ENCODE measurements around the gene RPS2.

The RPS2 gene

DNA sequence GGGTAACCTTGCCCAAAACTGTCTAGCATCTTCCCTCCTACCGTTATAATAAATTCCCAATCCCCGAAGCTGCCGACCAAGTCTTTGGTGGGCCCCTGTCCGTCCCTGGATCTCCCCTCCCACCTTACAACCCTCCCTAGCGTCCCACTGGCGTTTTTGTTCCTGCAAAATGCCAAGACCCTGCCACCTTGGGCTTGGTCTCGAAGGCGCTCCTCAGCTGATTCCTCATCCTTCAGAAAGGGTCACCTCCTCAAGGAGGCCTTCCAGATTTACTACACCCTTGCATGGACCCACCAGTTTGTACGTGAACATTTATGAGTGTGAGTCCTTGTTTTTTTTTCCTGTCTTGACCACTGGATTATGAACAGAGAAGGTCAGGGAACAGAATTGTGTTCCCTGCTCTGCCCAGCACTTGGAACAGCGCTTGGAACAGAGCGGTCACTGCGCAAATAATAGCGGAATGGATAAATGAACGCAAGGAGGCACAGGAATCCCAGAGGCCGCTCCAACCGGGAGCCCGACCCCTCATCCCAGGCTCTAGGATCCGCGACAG is 18.4 kb upstream of the RPS2 start:
- no peak for DNase-seq (ENCODE audit: low read depth in 2 of 3, low spot score in 1 of 3)

DNA sequence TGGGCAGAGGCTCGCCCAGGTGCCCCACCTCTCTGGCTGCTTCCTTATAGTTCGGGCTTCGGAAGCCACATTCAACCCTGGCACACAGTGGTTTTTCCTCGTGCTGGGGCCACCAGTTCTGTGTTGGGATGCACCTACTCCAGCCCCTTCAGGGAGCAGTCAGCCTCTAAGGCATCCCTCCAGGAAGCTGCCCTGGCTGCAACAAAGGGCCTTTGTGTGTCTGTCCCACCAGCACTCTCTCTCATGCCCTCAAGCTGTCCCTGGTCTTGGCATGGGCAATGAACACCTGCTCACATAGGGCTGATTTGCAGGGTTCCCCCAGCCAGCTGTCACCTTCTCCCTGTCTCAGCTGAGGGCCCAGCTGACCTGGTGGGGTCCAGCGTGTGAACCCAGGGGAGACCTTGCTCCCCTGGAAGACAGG is 17.4 kb upstream of the RPS2 start:
- no peak for DNase-seq (ENCODE audit: low read depth in 2 of 3, low spot score in 1 of 3)

DNA sequence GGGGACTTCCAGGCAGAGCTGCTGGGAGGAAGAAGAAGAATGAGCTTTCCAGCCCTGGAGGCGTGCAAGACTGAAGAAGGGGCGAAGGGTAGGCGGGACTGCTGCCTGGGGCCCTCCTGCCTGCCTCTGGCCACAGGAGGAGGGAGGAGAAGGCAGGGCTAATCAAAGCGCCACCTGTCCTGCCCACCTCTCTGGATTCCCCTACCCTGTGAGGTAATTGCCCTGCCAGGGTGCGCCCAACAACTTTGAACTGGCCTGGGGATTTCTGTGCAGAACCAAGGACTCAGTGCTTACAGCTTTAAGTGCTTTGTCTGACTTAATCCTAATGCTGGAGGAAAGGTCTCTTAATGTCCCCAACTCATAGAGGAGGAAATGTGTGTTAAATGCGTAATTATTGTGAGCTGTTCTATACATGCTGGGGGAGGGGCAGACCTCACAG is 16.8 kb upstream of the RPS2 start, which contains the start of gene NOXO1:
Gene NOXO1 (minus strand): TSS at position 72 of the 439 bp plus-strand sequence. CDS start 290 bp downstream, outside the sequence.
- DNase-seq (ENCODE audit: low read depth in 2 of 3, low spot score in 1 of 3), result no peak

DNA sequence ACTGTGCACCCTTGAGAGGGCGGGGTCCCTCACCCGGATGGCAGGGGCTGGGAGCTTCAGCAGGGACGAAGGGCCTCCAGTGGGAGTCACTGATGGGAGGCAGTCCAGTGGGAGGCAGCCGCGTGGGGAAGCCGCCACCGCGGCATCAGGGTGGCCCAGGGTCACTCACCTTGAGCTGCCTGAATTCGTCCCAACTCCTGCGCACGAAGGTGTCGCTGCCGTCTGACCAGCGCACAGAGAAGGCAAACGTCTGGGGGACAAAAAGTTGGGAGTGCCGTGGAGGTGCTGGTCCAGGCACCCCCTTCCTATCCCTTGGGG is 16.1 kb upstream of the RPS2 start:
- DNase-seq (ENCODE audit: low read depth in 2 of 3, low spot score in 1 of 3), result no peak

DNA sequence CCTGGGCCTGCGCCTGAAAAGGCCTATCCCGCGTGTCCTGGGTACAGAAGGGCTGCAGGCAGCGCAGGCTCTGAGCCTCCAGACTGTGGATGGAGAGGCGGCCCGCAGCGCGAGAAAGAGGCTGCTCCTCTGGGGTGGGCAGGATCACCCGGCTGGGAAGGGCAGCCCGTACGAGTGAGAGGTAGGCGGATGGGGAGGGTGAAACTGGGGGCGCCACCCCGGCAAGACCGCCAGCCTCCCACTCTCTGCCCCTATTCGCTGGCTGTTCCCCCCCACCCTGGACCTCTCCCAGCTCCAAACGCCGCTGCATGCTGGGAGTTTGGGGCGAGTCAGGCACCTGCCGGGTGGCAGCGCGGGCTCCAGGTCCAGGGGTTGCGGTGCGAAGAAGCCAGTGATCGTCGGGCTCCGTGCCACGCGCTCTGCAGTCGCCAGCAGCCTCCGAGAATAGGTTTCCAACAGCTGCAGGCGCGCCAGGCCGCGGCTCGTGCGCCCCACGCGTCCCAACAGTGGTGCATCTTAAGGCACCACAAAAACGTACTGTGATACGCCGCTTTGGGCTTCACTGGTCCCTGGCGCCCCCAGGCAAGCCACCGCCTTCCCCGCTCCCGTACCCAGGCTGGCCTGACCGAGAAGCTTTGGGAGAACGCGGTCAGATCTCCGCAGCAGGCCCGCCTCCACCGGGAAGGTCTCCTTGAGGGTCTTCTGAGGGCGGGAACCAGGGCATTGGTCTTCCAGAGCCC is 15.6 kb upstream of the RPS2 start:
- no peak for DNase-seq (ENCODE audit: low read depth in 2 of 3, low spot score in 1 of 3)

DNA sequence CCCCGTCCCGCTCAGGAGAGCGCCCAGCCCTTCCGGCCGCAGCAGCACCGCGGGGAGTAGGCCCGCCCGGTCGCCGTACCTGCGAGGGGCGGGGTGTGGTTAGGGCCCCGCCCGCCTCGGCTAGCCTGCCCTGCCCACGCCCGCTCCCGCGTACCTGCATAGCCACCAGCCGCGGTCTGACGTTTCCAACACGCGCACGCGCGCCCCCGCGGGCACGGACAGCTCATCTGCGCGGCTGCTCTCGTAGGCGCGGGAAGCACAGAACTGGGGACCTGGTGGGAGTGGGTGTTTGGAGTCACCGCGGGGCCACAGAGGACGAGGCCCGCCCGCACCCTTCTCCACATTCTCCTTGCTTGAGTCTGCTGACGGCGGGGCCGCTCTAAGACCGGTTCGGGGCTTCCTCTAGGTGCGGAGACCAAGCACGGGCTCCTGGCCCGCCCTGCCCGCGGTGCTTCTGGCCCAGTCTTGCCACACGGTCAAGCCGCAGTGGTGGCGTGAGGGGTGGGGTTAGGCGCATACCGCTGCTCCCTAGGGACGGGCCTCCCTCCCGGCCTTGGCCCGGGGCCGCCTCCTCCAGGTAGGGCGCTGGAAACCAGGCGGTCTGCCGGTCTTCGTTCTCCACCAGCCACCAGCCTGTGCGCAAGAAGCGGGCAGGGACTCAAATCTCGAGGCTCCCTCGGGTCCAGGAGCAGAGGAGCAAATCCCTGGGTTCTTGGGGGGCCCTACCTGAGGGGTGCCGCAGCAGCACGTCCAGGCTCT is 14.8 kb upstream of the RPS2 start:
- no peak for DNase-seq (ENCODE audit: low read depth in 2 of 3, low spot score in 1 of 3)

DNA sequence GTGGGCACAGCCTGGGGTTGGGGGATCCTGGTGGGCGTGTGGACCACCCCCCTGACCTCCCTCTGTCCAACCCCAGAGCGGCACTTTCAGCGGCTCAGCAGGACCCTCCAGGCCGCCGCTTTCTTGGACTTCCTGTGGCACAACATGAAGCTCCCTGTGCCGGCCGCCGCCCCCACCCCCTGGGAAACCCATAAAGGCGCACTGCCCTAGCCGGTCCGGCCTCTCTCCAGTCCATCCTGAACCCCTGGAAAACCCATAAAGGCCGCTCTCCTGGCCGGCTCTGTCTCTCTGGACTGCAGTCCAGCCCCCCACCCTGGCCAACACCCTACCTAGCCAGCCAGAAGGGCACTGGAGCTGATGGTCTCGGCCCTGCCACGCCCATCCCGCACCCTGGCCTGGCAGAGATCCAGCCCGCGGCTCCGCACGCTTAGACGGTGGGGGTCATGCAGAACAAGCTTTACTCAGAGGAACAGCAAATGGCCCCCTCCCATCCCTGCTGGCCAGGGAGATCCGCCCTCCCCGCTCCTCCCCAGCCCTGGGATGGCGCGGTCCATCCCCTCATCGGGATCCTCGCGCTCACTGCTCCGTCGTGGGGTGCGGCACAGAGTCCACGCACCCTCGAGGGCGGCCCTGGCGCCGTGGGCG is 14.0 kb upstream of the RPS2 start:
- no peak for DNase-seq (ENCODE audit: low read depth in 2 of 3, low spot score in 1 of 3)

DNA sequence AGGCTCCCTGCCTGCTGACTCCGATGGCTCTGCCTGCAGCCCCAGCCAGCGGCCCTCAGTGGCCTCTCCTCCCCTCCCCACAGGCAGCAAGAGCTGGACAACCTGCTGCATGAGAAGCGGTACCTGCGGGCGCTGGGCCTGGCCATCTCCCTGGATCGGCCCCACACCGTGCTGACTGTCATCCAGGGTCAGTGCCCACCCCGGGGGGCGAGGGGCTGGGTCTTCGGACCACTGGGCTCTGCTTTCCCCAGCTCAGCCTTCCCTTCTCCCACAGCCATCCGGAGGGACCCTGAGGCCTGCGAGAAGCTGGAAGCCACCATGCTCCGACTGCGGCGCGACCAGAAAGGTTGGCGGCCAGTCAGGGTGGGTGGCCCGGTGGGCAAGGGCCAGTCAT is 13.2 kb upstream of the RPS2 start:
- DNase-seq (ENCODE audit: low read depth in 2 of 3, low spot score in 1 of 3), result no peak

DNA sequence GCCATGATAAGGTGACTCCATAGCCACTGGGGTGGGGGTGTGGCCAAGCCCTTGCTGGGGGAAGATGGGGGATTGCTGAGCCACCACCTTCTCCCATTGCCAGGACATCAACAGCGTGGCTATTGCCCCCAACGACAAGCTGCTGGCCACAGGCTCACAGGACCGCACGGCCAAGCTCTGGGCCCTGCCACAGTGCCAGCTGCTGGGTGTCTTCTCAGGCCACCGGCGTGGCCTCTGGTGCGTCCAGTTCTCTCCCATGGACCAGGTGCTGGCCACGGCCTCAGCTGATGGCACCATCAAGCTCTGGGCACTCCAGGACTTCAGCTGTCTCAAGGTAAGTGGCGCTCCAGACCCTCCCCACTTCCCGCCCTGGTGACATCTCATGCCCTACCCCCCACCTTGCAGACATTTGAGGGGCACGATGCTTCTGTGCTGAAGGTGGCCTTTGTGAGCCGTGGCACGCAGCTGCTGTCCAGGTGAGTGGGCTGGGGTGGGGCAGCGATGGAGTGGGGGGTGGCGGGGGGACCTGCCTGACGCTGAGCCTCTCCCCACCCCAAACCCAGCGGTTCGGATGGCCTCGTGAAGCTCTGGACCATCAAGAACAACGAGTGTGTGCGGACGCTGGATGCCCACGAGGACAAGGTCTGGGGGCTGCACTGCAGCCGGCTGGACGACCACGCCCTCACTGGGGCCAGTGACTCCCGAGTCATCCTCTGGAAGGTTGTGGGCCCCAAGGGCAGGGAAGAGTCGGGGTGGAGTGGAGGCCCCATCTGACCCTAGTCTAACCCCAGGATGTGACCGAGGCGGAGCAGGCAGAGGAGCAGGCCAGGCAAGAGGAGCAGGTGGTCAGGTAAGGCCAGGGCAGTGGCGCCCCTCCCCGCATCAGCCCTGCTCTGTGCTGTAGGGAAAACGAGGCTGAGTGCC is 12.6 kb upstream of the RPS2 start:
- no peak for DNase-seq (ENCODE audit: low read depth in 2 of 3, low spot score in 1 of 3)

DNA sequence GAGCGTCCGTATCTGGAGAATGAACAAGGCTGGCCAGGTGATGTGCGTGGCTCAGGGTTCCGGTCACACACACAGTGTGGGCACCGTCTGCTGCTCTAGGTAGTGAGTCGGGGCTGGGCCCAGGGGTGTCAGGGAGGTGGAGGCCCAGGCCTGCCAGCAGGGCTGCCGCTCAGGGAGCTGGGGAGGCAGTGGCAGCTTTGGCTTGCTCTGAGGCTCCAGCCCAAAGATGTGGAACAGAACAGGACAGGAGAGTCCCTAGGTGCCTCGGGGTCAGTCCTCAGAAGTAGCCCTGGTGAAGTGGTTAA is 11.5 kb upstream of the RPS2 start:
- no peak for DNase-seq (ENCODE audit: low read depth in 2 of 3, low spot score in 1 of 3)

DNA sequence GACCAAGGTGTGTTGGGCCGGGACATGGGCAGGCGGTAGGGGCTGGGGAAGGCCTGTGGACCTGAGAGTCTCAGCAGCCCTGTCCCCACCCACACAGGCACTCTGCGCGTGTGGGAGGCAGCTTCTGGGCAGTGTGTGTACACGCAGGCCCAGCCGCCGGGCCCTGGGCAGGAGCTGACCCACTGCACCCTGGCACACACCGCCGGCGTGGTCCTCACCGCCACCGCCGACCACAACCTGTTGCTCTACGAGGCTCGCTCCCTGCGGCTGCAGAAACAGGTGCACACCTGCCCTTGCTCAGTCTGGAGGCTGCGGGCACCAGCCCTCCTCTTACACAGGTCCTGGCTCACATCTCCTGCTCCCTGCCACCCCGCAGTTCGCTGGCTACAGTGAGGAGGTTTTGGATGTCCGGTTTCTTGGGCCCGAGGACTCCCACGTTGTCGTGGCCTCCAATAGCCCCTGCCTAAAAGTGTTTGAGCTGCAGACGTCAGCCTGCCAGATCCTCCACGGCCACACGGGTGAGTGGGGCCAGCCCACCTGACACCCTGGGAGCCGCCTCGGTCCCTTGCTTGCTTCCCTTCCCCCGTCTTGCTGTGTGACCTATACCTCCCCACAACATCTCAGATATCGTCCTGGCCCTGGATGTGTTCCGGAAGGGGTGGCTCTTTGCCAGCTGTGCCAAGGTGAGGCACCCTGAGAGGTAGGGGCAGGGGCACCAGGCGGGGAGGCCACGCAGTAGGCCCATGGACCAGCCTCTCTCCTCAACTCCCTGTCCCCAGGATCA is 11.0 kb upstream of the RPS2 start:
- DNase-seq (ENCODE audit: low read depth in 2 of 3, low spot score in 1 of 3), result no peak

DNA sequence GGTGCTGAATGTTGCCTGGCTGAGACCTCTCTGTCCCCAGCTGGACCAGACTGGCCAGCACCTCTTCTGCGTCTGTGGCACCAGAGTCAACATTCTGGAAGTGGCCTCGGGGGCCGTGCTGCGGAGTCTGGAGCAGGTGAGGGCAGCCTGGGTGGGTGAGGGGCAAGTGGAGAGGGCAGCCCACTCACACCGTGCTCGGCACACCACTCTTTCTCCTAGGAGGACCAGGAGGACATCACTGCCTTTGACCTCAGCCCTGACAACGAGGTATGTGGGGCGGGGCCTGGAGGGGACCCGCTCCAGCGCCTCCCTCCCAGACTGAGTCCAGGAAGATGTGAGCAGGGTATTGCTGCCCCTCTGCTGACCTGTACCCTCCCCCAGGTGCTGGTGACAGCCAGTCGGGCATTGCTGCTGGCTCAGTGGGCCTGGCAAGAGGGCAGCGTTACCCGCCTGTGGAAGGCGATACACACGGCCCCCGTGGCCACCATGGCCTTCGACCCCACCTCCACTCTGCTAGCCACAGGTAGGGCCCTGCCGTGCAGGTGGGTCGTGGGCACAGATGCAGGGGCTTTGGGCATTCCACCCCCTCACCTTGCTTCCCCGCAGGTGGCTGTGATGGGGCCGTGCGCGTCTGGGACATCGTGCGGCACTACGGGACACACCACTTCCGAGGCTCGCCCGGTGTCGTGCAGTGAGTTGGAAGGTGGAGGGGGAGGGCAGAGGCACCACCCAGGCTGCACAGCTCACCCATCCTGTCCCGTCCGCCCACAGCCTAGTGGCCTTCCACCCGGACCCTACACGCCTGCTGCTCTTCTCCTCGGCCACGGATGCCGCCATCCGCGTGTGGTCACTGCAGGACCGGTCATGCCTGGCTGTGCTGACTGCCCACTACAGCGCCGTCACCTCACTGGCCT is 9.8 kb upstream of the RPS2 start:
- DNase-seq (ENCODE audit: low read depth in 2 of 3, low spot score in 1 of 3), result no peak

DNA sequence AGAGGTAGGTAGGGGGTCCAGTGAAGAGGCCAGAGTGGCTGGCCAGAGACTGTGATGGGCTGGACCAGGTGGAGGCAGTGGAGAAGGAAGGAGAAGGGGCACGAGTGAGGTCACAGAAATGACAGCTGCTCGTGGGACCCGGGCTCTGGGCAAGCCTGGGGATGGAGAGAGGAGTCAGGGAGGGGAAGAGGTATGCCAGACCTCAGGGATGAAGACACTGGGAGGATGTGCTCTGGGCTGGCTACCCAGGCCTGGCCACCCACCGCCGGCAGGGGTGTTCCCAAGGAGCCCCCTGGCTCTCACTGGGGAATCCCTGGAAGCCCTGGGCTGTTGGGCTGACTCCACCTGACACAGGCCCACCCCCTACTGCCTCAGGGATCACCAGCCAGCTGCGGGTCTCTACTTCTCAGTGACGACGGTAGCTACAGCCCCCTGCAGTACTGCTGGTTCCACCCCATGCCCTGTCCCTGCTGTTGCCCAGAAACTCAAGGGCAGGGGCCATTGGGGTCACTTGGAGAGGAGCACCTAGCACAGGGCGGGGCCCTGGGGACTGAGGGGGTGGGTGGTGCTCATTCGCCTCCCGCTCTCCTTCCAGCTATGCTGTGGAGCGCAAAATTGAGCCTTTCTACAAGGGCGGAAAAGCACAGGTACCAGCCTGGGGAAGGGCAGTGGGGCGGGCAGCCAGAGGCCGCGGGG is 9.0 kb upstream of the RPS2 start:
- no peak for DNase-seq (ENCODE audit: low read depth in 2 of 3, low spot score in 1 of 3)

DNA sequence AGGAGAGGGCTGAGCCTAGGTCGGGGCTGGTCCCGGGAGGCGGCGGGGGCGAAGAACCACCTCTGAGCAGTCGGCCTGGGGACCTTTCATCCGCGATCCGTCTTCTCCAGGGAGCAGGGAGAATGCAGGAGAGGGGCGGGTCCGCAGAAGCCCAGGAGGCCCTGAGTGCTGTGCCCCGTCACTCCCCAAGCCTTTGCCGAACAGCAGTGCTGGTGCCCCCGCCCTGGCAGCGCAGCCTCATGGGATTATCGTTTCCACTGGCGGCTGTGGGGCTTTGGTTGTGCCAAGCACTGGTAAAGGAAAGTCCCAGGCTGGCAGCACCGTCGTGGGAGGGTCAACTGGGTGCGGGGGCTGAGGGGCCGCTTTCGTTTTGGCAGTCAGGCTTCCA is 7.9 kb upstream of the RPS2 start:
- no peak for DNase-seq (ENCODE audit: low read depth in 2 of 3, low spot score in 1 of 3)

DNA sequence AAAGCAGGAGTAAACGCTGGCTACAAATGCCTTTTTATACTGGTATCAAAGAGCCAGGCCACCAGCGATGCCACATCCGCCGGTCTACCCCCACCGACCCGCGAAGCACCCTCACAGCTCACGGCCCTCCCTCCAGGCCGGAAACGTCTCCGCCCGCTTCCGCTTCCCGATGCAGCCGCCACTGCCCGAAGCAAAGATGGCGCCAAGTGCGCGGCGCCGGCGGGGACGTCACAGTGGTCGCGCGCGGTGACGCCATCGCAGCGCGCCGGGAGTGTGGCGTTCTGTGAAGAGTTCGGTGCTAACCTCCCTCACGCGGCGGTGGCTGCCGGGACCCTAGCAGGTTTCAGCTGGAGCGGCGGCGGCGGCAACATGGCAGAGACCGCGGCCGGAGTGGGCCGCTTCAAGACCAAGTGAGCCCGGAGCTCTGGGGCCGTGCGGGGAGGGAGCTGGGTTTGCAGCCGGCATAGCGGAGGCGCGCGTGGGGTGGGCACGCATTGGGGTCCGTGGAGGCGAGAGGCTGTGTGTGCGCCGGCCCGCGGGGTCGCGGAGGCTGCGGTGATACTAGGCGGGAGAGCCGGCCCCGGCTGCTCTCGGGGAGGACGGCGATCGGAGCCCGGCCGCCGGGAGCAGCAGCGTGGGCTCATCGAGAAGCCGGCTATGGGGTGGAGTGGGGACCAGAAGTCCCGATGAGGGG is 7.3 kb upstream of the RPS2 start, which contains the start of gene TBL3:
Gene TBL3 (plus strand): TSS at position 258 of the 694 bp plus-strand sequence. CDS start 112 bp downstream, at position 370.
- DNase-seq (ENCODE audit: low read depth in 2 of 3, low spot score in 1 of 3), result peak; percentile 95 to 97 (median 96)

DNA sequence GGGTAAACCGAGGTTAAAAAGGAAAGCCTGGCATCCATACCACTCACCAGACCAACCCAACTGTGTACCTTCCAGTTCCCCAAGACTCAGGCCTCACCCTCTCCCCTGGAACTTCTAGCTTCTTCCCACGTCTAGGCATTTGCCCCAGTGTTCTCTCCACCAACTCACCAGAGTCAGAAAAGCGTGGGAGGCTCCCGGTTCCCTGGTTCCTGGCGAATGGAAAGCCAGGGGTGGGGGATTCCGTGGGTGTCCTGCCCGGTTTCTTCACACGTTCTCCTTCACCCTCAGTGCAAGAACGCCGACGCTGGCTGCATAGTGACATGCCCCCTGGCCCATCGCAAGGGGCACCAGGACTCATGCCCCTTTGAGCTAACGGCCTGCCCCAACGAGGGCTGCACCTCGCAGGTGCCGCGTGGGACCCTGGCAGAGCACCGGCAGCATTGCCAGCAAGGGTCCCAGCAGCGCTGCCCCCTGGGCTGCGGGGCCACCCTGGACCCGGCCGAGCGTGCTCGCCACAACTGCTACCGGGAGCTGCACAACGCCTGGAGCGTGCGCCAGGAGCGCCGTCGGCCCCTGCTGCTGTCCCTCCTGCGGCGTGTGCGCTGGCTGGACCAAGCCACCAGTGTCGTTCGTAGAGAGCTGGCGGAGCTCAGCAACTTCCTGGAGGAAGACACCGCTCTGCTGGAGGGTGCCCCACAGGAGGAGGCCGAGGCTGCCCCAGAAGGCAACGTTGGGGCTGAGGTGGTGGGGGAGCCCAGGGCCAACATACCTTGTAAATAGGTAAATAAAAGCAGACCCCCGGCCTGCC is 3.7 kb upstream of the RPS2 start:
- DNase-seq (ENCODE audit: low read depth in 2 of 3, low spot score in 1 of 3), result no peak

DNA sequence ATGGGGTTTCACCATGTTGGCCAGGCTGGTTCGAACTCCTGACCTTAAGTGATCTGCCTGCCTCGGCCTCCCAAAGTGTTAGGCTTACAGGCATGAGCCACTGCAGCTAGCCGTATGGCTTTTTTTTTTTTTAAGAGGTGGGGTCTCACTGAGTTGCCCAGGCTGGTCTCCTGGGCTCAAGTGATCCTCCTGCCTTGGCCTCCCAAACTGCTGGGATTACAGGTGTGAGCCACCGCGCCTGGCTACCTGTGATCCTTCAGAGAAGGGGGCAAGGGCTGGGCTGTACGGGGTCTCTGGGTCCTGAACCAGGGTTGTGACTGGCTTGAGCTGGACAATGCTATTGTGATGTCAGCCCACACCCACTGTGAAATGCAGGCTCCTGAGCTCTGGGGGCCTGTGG is 1.8 kb upstream of the RPS2 start, which contains the start of gene RNF151:
Gene RNF151 (plus strand): TSS at position 397 of the 400 bp plus-strand sequence. CDS start 26 bp downstream, outside the sequence.
- no peak for DNase-seq (ENCODE audit: low read depth in 2 of 3, low spot score in 1 of 3)
